Thoracic aorta endothelial cell (primary cell): ENCODE results near the gene DACT2. TPM values are rescaled to one million over a fixed set of nuclear protein-coding genes. Genes with fewer than 3 reads are reported as not detected.

Experiments used
- total RNA-seq: library from RNA; depleted of rRNA; stranded (reverse); fragments of >200 nt; gene quantifications from 2 replicates; pipeline ENCODE4 v1.2.3, GENCODE V29; 2012

Gene DACT2
- not detected in 2 replicates for total RNA-seq

GRCh38 chr6:168319279-168320111 lies at the start of gene DACT2:
TSS of gene DACT2 (minus strand) at chr6:168319777. CDS start at chr6:168319633, 144 bp downstream.

Other genes with a start within 250 kb of the DACT2 start
- gene FRMD1, start 240.6 kb downstream of the DACT2 start, total RNA-seq: not detected in 2 replicates
- gene SMOC2, start 121.4 kb upstream of the DACT2 start, total RNA-seq: not detected in 2 replicates